Thoracic aorta (tissue), 2 donors: ENCODE results near the gene B3GALT6. TPM values are rescaled to one million over a fixed set of nuclear protein-coding genes. Genes with fewer than 3 reads are reported as not detected.

Source experiments
- ATAC-seq: fragments of 150-250 bp; one replicate; pipeline ENCODE4 v1.8.0; 2017; ENCODE audit warnings: low read depth; ENCODE audit not compliant: insufficient number of reproducible peaks, low FRiP score
- DNase-seq: peaks from one replicate; pipeline ENCODE4 v3.0.0-alpha.2; 2020; ENCODE audit warnings: low spot score
- H3K27ac ChIP-seq, 2 donors: fragments of 200-600 bp; sonication (generic); 1 replicate in 1 of 2; 2 replicates in 1 of 2; pipeline ENCODE4 v1.5.1; 2016; ENCODE audit warnings: mild to moderate bottlenecking in 2 of 2, moderate library complexity in 2 of 2
- H3K27me3 ChIP-seq: fragments of 200-600 bp; sonication (generic); replicated peaks from 2 replicates; pipeline ENCODE4 v1.6.0; 2016; ENCODE audit warnings: mild to moderate bottlenecking; ENCODE audit not compliant: insufficient read depth
- H3K36me3 ChIP-seq: fragments of 200-600 bp; sonication (generic); one replicate; pipeline ENCODE4 v1.5.1; 2016
- H3K4me1 ChIP-seq, 2 donors: fragments of 200-600 bp; sonication (generic); 1 replicate in 1 of 2; 2 replicates in 1 of 2; pipeline versions ENCODE4 v1.5.1 to v1.6.0; 2016; ENCODE audit warnings: low read depth in 2 of 2, mild to moderate bottlenecking in 1 of 2; ENCODE audit not compliant: control insufficient read depth in 1 of 2
- H3K4me3 ChIP-seq: fragments of 200-600 bp; sonication (generic); 2 replicates; pipeline ENCODE4 v1.5.1; 2016; ENCODE audit warnings: mild to moderate bottlenecking
- H3K9me3 ChIP-seq: fragments of 200-600 bp; sonication (generic); 2 replicates; pipeline ENCODE4 v1.5.1; 2016
- total RNA-seq, 2 donors: library from RNA; depleted of rRNA; stranded (reverse); fragments of >200 nt; gene quantifications; one replicate each; pipeline versions ENCODE4 v1.1.0 to v1.2.3, GENCODE V29; 2016
- TF ChIP-seq, protein P1 (sequence below): fragments of 200-600 bp; sonication (generic); IDR thresholded peaks from one replicate; pipeline ENCODE4 v1.5.1; 2019; ENCODE audit warnings: antibody characterized with exemption

The B3GALT6 gene
- total RNA-seq, 2 donors from 2014 or later = 15.5 to 25.3 TPM

DNA sequence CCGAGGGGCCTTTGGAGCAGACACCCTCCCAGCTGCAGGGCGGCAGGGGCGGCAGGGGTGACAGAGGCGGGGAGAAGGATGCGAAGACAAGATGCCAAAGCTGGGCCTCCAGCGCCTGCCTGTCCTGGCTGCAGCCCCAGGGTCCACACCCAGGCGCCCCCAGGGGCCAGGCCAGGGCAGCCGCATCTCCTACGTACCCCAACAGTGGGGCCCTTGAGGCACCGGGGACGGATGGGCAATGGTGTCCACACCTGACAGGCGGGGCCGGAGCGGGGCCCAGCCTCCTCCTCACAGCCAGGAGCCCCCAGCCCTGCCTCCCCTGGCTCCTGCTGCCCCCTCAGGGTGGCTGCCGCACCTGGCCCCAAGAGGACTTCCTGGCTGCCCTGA lies 7.2 kb downstream of the B3GALT6 start:
- H3K27me3 ChIP-seq = no peaks in the 10 kb centered on the region
- no peak for DNase-seq
- H3K9me3 ChIP-seq = no peaks in the 10 kb centered on the region
- no peak overlapping the region for H3K27ac ChIP-seq
- no peaks in the 10 kb centered on the region for H3K4me1 ChIP-seq
- no peak overlapping the region for H3K4me3 ChIP-seq
- TF ChIP-seq, protein P1, sequence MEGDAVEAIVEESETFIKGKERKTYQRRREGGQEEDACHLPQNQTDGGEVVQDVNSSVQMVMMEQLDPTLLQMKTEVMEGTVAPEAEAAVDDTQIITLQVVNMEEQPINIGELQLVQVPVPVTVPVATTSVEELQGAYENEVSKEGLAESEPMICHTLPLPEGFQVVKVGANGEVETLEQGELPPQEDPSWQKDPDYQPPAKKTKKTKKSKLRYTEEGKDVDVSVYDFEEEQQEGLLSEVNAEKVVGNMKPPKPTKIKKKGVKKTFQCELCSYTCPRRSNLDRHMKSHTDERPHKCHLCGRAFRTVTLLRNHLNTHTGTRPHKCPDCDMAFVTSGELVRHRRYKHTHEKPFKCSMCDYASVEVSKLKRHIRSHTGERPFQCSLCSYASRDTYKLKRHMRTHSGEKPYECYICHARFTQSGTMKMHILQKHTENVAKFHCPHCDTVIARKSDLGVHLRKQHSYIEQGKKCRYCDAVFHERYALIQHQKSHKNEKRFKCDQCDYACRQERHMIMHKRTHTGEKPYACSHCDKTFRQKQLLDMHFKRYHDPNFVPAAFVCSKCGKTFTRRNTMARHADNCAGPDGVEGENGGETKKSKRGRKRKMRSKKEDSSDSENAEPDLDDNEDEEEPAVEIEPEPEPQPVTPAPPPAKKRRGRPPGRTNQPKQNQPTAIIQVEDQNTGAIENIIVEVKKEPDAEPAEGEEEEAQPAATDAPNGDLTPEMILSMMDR = no peak
- ATAC-seq = no peak
- H3K36me3 ChIP-seq = peaks cover 3% of the 10 kb centered on the region

DNA sequence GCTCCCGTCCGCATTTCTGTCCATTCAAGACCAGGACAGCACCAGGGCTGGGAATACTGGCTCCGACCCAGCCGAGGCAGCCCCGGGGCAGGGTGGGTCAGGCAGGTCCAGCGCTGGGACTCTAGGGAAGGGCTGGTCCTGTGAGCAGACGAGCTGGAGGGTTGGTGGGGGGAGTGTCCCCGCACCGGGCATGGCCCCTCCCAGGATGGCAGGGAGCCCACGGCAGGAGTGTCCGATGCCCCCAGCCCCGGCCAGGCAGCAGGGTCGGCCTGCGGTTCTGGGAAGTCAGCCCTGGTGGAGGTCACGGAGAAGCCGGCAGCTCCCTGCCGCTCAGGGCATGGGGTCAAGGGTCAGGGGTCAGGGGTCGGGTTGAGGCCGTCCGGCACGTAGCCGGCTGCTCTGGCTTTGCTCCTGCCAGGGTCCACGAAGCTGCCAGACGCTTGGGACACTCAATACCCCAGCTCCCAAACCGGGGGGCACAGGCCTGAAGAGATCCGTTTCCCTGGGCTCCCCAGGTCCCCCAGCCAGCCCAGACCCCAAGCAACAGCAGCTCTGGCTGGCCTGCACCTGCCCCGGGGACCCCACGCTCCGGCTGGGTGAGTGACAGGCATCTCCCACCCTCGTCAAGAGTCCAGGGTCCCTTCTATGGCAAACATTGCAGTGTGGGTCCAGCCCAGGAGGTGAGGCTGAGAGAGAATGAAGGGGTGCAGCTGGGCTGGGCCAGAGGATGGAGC lies 7.7 kb downstream of the B3GALT6 start:
- TF ChIP-seq, protein P1 = no peak
- ATAC-seq = no peak
- peaks cover 1% of the 10 kb centered on the region for H3K36me3 ChIP-seq
- H3K4me3 ChIP-seq = no peak overlapping the region
- DNase-seq = no peak
- no peaks in the 10 kb centered on the region for H3K27me3 ChIP-seq
- H3K4me1 ChIP-seq = no peaks in the 10 kb centered on the region
- no peaks in the 10 kb centered on the region for H3K9me3 ChIP-seq
- no peak overlapping the region for H3K27ac ChIP-seq

DNA sequence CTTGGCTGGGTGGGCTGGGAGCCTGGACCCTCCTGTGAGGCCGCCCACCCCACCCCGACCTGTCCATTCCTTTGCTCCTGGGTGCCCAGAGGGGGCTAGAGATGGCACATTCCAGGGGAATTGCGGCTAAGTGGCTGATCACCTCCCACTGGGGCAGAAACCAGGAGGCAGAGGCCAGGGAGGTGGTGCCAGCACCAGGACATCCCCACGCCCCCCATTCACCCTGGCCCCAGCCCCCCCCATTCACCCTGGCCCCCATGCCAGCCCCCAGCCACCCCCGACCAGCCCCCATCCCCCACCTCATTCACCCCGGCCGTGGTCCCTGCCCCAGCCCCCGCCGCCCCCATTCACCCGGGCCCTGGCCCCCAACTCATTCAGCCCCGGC lies 8.3 kb downstream of the B3GALT6 start:
- DNase-seq = no peak
- ATAC-seq = no peak
- H3K36me3 ChIP-seq = no peaks in the 10 kb centered on the region
- H3K27me3 ChIP-seq = no peaks in the 10 kb centered on the region
- TF ChIP-seq, protein P1 = no peak
- H3K4me1 ChIP-seq = no peaks in the 10 kb centered on the region
- H3K4me3 ChIP-seq = no peak overlapping the region
- H3K9me3 ChIP-seq = no peaks in the 10 kb centered on the region
- no peak overlapping the region for H3K27ac ChIP-seq

DNA sequence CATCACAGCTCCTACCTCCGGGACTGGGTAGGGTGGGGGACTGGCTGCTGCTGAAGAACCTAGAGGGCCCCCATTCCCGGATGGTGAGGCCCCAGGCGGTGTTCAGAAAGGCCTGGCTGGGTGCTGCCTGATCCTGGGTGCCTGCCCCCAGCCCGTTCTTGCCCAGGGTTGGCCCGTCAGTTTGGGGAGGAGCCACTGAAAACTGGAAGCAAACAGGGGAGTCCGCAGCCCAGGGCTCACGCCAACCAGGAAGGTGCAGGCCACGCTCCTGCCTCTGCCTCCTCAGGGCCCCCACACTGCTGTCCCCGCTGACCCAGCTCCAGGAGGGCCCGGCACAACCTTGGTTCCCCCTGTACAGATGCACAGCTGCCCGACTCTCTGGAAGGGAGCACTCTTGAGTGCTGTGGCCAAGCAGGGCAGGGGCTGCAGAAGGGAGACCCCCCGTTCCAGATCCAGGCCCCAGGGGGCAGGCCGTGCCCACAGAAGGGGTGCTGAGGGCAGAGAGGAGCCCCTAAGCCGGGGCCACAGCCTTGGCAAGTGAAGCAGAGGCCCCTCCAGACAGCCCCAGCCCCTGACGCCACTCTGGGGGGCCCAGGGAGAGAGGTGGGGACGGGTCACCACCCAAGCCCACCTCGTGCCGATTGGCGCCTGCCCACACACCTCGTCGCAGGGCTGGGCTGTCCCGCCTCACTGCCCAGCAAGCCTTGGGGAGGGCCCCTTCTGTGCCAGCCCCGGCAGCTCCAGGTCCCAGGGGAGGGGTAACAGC lies 9.0 kb downstream of the B3GALT6 start:
- H3K4me3 ChIP-seq = no peak overlapping the region
- no peaks in the 10 kb centered on the region for H3K36me3 ChIP-seq
- ATAC-seq (no peak), DNase-seq (no peak)
- H3K27me3 ChIP-seq = no peaks in the 10 kb centered on the region
- no peaks in the 10 kb centered on the region for H3K4me1 ChIP-seq
- no peak overlapping the region for H3K27ac ChIP-seq
- no peaks in the 10 kb centered on the region for H3K9me3 ChIP-seq
- TF ChIP-seq, protein P1 = no peak

DNA sequence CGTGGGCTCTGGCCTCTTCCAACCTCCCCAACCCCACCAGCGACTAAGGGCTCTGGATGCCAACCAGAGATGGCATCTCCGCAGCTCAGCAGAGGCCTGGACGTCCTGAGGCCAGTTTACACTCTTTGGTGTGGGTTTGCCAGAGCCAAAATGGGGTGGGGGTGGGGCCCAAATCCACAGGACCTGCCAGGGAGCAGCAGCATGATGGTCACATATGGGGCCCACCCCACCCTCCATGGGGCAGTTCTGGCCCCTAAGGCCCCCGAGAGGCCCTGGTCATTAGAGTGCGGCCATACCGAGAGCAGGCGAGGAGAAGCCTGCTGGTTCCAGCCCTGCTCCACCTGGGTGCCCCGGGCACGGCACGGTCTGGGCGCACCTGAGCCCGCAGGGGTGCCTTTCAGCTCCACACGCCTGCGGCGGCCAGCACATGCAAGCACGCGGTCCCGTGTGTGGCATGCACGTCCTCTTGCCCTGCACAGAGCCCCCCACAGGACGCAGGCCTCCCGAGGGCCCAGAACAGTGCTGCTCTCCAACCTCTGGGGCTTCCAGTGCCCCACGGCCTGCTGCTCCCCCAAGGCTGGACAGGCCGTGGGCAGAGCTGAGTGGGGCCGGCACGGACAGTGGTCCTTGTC lies 9.7 kb downstream of the B3GALT6 start:
- H3K4me3 ChIP-seq = no peak overlapping the region
- no peaks in the 10 kb centered on the region for H3K36me3 ChIP-seq
- ATAC-seq (no peak), DNase-seq (no peak)
- no peaks in the 10 kb centered on the region for H3K4me1 ChIP-seq
- no peaks in the 10 kb centered on the region for H3K9me3 ChIP-seq
- TF ChIP-seq, protein P1 = no peak
- H3K27me3 ChIP-seq = no peaks in the 10 kb centered on the region
- H3K27ac ChIP-seq = no peak overlapping the region
